ENCODE data around the gene RAD50. TPM values are rescaled to one million over a fixed set of nuclear protein-coding genes. Genes with fewer than 3 reads are reported as not detected.

Gene RAD50
- total RNA-seq, 2 donors from 2014 or later = 28.4 to 32.7 TPM

DNA sequence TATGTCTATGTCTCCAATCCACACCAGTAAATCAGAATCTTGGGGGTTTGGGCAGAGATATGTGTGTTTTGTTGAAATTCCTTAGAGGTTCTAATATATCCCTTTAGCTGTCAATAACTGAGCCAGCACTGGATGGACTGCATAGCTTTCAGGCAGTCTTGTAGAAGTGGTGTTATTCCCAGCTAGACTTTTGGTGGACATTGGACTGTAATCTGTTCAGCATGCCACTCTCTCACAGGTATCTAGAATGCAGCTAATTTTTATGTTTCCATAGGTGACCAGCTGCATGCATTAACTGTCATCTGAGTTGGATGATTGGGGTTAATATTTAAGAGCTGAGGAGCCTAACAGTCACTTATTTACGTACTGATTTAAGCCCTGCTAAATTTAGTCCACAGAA is 56.1 kb downstream of the RAD50 start:
- Histone ChIP-seq H3K4me1 (ENCODE audit: control insufficient read depth in 1 of 2, low read depth in 2 of 2) (no peaks in the 10 kb centered on the region), H3K9me3 (no peaks in the 10 kb centered on the region), H3K27me3 (replicated peaks; ENCODE audit: insufficient read depth) (no peaks in the 10 kb centered on the region), H3K4me3 (no peak overlapping the region), H3K27ac (no peak overlapping the region), H3K36me3 (peaks cover 44% of the 10 kb centered on the region)
- DNase-seq (ENCODE audit: low spot score) = no peak
- TF ChIP-seq, protein P1, sequence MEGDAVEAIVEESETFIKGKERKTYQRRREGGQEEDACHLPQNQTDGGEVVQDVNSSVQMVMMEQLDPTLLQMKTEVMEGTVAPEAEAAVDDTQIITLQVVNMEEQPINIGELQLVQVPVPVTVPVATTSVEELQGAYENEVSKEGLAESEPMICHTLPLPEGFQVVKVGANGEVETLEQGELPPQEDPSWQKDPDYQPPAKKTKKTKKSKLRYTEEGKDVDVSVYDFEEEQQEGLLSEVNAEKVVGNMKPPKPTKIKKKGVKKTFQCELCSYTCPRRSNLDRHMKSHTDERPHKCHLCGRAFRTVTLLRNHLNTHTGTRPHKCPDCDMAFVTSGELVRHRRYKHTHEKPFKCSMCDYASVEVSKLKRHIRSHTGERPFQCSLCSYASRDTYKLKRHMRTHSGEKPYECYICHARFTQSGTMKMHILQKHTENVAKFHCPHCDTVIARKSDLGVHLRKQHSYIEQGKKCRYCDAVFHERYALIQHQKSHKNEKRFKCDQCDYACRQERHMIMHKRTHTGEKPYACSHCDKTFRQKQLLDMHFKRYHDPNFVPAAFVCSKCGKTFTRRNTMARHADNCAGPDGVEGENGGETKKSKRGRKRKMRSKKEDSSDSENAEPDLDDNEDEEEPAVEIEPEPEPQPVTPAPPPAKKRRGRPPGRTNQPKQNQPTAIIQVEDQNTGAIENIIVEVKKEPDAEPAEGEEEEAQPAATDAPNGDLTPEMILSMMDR (IDR thresholded peaks at IDR 0.05) = no peak
- no peak for ATAC-seq (ENCODE audit: insufficient number of reproducible peaks, low FRiP score, low read depth)

DNA sequence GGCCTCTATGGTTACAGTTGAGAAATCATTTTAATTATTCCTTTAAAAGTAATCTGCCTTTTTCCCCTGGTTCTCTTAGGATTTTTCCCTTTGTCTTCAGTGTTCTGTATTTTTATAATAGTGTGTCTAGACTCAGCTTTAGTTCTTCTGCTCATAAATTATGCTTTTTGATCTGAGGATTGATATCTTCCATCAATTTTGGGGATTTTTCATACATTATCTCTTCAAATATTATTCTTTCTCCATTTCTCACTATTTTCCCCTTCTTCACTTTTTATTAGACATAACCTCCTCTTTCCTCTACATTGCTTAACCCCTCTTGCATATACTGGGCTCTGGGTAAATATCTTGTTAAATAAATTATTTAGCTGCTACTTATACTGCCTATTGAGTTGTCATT is 64.9 kb downstream of the RAD50 start:
- H3K9me3 ChIP-seq = no peaks in the 10 kb centered on the region
- H3K4me1 ChIP-seq (ENCODE audit: control insufficient read depth in 1 of 2, low read depth in 2 of 2) = no peaks in the 10 kb centered on the region
- DNase-seq (ENCODE audit: low spot score) (no peak), ATAC-seq (ENCODE audit: insufficient number of reproducible peaks, low FRiP score, low read depth) (no peak)
- no peak overlapping the region for H3K4me3 ChIP-seq
- H3K27ac ChIP-seq = no peak overlapping the region
- H3K36me3 ChIP-seq = peaks cover 10% of the 10 kb centered on the region
- H3K27me3 ChIP-seq (replicated peaks; ENCODE audit: insufficient read depth) = no peaks in the 10 kb centered on the region
- TF ChIP-seq, protein P1 (IDR thresholded peaks at IDR 0.05) = no peak

DNA sequence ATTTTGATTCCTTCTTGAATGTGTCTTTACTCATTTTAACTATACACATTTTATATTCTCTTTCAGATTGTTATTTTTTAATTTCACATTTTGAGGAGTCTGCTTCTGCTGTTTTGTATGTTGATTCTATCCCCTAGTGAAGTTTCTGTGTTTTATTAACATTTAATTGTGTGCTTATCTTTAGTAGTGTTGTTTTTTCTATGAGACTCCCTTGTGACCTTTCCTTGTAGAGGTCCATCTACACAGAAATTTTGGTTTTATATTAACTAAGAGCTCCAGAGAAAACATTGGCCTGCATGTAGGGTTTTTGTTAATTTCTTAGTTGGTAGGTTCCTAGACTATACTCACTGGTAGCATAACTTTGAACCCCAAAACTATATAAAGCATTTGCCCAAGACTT is 65.8 kb downstream of the RAD50 start:
- H3K4me3 ChIP-seq = no peak overlapping the region
- TF ChIP-seq, protein P1 (IDR thresholded peaks at IDR 0.05) = no peak
- no peaks in the 10 kb centered on the region for H3K9me3 ChIP-seq
- ATAC-seq (ENCODE audit: insufficient number of reproducible peaks, low FRiP score, low read depth) = no peak
- H3K4me1 ChIP-seq (ENCODE audit: control insufficient read depth in 1 of 2, low read depth in 2 of 2) = no peaks in the 10 kb centered on the region
- no peak for DNase-seq (ENCODE audit: low spot score)
- H3K36me3 ChIP-seq = peaks cover 10% of the 10 kb centered on the region
- no peak overlapping the region for H3K27ac ChIP-seq
- no peaks in the 10 kb centered on the region for H3K27me3 ChIP-seq (replicated peaks; ENCODE audit: insufficient read depth)

DNA sequence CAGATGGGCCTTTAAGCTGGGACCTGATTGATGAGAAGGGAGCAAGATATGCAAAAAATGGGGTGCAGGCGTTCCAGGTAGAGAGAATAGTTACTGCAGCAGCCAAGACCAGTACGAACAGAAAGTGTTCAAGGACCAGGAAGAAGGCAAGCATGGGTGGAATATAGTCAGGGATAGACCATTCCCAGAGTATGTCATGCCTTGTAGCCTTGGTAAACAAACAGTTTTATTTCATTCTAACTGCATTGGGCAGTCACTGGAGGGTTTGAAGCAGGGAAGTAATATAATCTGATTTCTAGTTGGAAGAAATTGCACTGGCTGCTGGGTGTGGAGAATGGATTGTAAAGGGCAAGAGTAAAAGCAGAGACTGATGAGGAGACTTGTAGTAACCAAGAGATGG is 70.7 kb downstream of the RAD50 start:
- H3K27ac ChIP-seq = no peak overlapping the region
- no peaks in the 10 kb centered on the region for H3K36me3 ChIP-seq
- no peaks in the 10 kb centered on the region for H3K9me3 ChIP-seq
- no peak for DNase-seq (ENCODE audit: low spot score)
- no peak for ATAC-seq (ENCODE audit: insufficient number of reproducible peaks, low FRiP score, low read depth)
- H3K4me3 ChIP-seq = no peak overlapping the region
- H3K27me3 ChIP-seq (replicated peaks; ENCODE audit: insufficient read depth) = no peaks in the 10 kb centered on the region
- no peaks in the 10 kb centered on the region for H3K4me1 ChIP-seq (ENCODE audit: control insufficient read depth in 1 of 2, low read depth in 2 of 2)
- TF ChIP-seq, protein P1 (IDR thresholded peaks at IDR 0.05) = no peak

DNA sequence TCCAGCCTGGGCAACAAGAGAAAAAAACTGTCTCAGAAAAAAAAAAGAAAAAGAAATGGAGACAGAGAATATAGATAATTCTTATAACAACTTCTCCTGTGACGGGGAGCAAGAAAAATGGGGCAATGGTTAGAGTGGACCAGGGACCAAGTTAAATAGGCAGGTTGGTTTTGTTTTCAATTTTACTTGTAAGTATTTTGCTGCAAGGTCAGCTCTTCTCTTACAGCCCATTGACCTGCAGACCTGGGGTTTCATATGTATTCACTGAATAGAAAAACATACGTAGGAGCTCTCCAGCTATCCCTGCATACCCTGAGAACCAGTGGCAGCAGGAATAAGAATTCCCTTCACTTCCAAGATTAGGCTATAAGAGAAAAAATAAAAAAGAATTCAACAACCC is 72.0 kb downstream of the RAD50 start:
- H3K27me3 ChIP-seq (replicated peaks; ENCODE audit: insufficient read depth) = no peaks in the 10 kb centered on the region
- no peaks in the 10 kb centered on the region for H3K9me3 ChIP-seq
- H3K27ac ChIP-seq = no peak overlapping the region
- no peaks in the 10 kb centered on the region for H3K4me1 ChIP-seq (ENCODE audit: control insufficient read depth in 1 of 2, low read depth in 2 of 2)
- H3K36me3 ChIP-seq = no peaks in the 10 kb centered on the region
- TF ChIP-seq, protein P1 (IDR thresholded peaks at IDR 0.05) = no peak
- DNase-seq (ENCODE audit: low spot score) (no peak), ATAC-seq (ENCODE audit: insufficient number of reproducible peaks, low FRiP score, low read depth) (no peak)
- H3K4me3 ChIP-seq = no peak overlapping the region
